LoVo (cell line): ENCODE results near the gene CHST9.
"Not testable (repeated sequence)": the region's sequence is repeated elsewhere in the genome, so short reads cannot be mapped to it uniquely, and the experiment has no call there.

Experiments
- DNase-seq: peaks from one replicate; pipeline ENCODE4 v3.0.0-alpha.2; 2016; ENCODE audit warnings: low spot score

Gene CHST9

GRCh38 chr18:26928670-26929313 lies 256.3 kb downstream of the CHST9 start:
- no peak for DNase-seq

GRCh38 chr18:26927822-26928221 lies 257.3 kb downstream of the CHST9 start:
- DNase-seq, result not testable (repeated sequence)

- no peak for DNase-seq
Observed at GRCh38 chr18:26926066-26926675, 258.9 kb downstream of the CHST9 start.

GRCh38 chr18:26925313-26925712 lies 259.8 kb downstream of the CHST9 start:
- no peak for DNase-seq

- no peak for DNase-seq
Observed at GRCh38 chr18:26922313-26922712, 262.8 kb downstream of the CHST9 start.

GRCh38 chr18:26920644-26921043 lies 264.5 kb downstream of the CHST9 start:
- DNase-seq, result no peak

GRCh38 chr18:26919627-26920026 lies 265.5 kb downstream of the CHST9 start:
- no peak for DNase-seq

GRCh38 chr18:26919201-26919600 lies 265.9 kb downstream of the CHST9 start:
- DNase-seq, result no peak

DNA sequence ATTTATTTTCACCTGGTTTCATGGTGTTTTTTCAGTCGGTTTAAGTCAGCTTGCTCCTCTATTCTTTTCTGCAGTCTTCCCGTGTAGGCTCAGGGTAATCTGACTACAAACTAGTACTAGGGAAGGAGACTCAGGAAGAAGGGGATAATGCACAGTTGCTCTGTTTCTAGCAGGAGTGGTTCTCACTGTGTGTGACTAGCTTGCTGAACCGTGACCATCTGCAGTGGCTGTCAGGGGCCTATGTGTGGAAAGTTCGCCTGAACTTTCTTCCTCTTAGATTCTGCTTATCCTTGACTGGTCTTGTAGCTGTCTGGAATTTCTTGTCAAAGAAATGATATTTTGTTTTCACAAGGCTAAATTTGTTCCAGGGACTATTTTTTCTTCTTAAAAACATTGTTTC lies 273.3 kb downstream of the CHST9 start:
- DNase-seq, result no peak

DNA sequence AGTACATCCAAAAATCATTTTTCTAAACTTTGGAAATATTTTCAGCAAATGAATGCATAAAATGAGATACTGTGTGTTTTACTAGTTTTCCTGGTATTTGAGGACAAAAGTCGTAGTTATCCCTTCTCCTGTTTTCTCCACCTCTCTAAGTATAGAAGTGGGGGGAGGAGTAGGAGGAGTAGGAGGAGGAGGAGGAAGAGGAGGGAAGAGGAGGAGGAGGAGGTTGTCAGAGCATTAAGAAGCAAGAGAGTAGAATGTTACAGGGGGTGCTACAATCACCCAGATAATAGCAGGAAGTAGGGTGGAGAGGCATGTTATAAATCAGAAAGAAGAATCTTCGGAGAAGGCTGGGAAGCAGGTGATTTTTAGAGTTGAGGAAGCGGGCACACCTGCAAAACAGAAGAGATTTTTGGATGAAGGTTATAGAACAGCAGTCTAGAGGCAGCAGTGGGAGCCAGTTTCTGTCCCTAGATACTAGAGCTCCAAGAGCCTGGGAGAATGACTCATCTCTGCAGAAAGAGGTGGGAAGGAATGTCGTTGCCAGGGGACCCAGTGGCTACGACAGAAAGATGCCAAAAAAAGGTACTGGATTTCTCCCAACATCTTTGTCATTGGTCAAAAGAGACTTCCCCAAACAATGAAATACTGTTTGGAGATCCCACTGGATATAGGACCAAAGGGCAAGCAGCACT lies 275.4 kb downstream of the CHST9 start:
- no peak for DNase-seq

GRCh38 chr18:26908906-26909305 lies 276.2 kb downstream of the CHST9 start:
- DNase-seq, result no peak

DNA sequence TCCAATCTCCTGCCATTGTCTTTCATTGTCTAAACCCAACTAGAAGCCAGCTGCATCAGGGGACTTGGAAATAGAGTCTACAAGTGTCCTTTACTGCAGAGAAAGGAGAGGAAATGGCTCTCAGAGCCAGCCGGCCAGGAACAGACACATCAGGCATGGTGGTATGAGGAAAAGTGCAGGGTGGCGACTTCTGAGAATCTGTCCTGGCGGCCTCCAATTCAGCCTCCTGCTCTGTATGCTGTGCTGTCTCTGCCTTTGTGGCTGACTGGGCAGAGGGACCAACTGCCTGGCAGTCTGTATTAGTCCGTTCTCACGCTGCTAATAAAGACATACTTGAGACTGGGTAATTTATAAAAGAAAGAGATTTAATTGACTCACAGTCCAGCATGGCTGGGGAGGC lies 282.8 kb downstream of the CHST9 start:
- DNase-seq, result no peak

- DNase-seq, result no peak
Observed at GRCh38 chr18:26901020-26901419, 284.1 kb downstream of the CHST9 start.

GRCh38 chr18:26894426-26894825 lies 290.7 kb downstream of the CHST9 start:
- DNase-seq, result no peak

GRCh38 chr18:26893996-26894395 lies 291.1 kb downstream of the CHST9 start:
- no peak for DNase-seq

GRCh38 chr18:26888259-26888658 lies 296.8 kb downstream of the CHST9 start:
- no peak for DNase-seq

- DNase-seq, result peak; percentile 32
Observed at GRCh38 chr18:26875040-26875654, 310.0 kb downstream of the CHST9 start.

- DNase-seq, result no peak
Observed at GRCh38 chr18:26874283-26874682, 310.8 kb downstream of the CHST9 start.

DNA sequence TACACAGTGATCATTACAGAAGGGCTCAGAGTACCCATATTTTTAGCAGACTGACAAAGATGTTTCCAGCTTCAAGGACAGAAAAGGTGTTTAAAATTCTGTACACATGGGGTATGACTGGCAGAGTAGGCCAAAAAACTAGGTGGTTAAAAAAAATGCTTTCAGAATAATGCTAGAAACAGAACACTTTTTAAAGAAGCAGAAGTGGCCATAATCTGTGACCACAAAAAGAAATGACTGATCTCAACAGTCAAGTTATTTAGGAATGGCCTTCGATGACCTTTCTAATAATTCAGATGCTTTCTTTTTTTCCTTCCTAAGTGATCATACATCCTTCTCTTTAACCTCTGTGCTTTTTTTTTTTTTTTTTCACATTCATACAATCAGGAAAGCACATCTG lies 315.5 kb downstream of the CHST9 start:
- DNase-seq, result no peak

DNA sequence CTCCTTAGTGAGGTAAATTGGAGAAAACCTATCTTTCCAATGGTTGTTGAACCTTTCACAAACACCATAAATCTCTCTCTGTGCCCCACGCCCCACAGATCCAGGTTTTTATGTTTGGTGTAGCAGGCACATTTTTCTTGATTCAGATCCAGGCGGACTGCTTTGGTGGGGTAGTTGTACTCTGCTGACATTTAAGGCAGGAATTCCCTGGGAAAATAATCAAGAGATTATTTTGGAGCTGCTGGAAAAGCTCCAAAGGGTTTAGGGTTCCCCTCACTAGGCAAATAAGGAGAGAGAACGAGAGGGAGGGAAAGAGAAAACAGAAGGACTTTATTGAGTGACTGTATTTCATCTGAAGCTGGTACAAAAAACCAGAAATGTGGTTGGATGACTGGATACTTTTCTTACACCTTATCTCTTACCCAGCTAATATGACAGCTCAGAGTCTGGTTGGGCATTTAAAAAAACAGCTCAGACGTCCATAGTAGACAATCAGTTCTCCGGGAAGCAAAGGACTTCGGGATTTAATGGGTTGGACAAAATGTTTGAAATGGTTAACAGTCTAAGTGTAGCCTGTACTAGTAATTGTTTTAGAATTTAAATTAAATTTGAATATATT lies 316.0 kb downstream of the CHST9 start:
- DNase-seq, result no peak

GRCh38 chr18:26867471-26867870 lies 317.6 kb downstream of the CHST9 start:
- no peak for DNase-seq

GRCh38 chr18:26865557-26865956 lies 319.6 kb downstream of the CHST9 start, which contains the start of gene AQP4:
Gene AQP4 (minus strand): TSS chr18:26865707. CDS start chr18:26865689, 18 bp downstream.
- no peak for DNase-seq
